Keratinocyte (primary cell): Measurements from ENCODE around the gene NLGN1. TPM values are rescaled to one million over a fixed set of nuclear protein-coding genes. Genes with fewer than 3 reads are reported as not detected.

Source experiments
- DNase-seq: peaks from one replicate; pipeline ENCODE4 v3.0.0-alpha.2; 2011; ENCODE audit warnings: low read depth, missing footprints, low spot score
- FAIRE-seq: peaks from 2 replicates; lab custom pipeline; 2011; peaks lifted over from hg19 to GRCh38; lab: Jason Lieb, UNC
- H2AFZ ChIP-seq: 2 replicates; pipeline ENCODE4 v1.6.0; 2012; ENCODE audit warnings: low read length, control low read depth, inconsistent platforms; ENCODE audit not compliant: control insufficient read depth
- H3K27ac ChIP-seq: 2 replicates; pipeline ENCODE4 v1.5.1; 2011; ENCODE audit warnings: low read length; ENCODE audit not compliant: control insufficient read depth, insufficient read depth
- H3K27me3 ChIP-seq: 3 replicates; pipeline ENCODE4 v1.6.0; 2011; ENCODE audit warnings: low read length; ENCODE audit not compliant: control insufficient read depth, insufficient read depth; ENCODE audit errors: extremely low read depth
- H3K36me3 ChIP-seq, 2 experiments: 2 replicates in 1 of 2; 3 replicates in 1 of 2; pipeline ENCODE4 v1.5.1; 2011; ENCODE audit warnings: low read length in 2 of 2, mild to moderate bottlenecking in 1 of 2; ENCODE audit not compliant: control insufficient read depth in 2 of 2, insufficient read depth in 2 of 2; ENCODE audit errors: extremely low read depth in 1 of 2
- H3K4me1 ChIP-seq: 3 replicates; pipeline ENCODE4 v1.5.1; 2011; ENCODE audit warnings: low read length; ENCODE audit not compliant: control insufficient read depth, insufficient read depth; ENCODE audit errors: extremely low read depth
- H3K4me2 ChIP-seq: 3 replicates; pipeline ENCODE4 v1.6.0; 2011; ENCODE audit warnings: low read depth, low read length; ENCODE audit not compliant: control insufficient read depth, insufficient read depth; ENCODE audit errors: extremely low read depth
- H3K4me3 ChIP-seq, 3 experiments: fragments of 200-600 bp in 1 of 3; sonication (generic) in 1 of 3; 2 replicates in 2 of 3; 3 replicates in 1 of 3; pipeline ENCODE4 v1.5.1; 2011 to 2016; ENCODE audit warnings: low read length in 3 of 3, mild to moderate bottlenecking in 3 of 3, control low read depth in 2 of 3, inconsistent platforms in 1 of 3, low read depth in 1 of 3, mixed read lengths in 1 of 3, mixed run types in 1 of 3, moderate library complexity in 1 of 3; ENCODE audit not compliant: control insufficient read depth in 2 of 3, insufficient read depth in 2 of 3; ENCODE audit errors: extremely low read depth in 1 of 3
- H3K79me2 ChIP-seq: 2 replicates; pipeline ENCODE4 v1.6.0; 2012; ENCODE audit warnings: low read length; ENCODE audit not compliant: control insufficient read depth, insufficient read depth
- H3K9ac ChIP-seq: 3 replicates; pipeline ENCODE4 v1.6.0; 2011; ENCODE audit warnings: low read length; ENCODE audit not compliant: control insufficient read depth, insufficient read depth; ENCODE audit errors: extremely low read depth
- H3K9me1 ChIP-seq: 3 replicates; pipeline ENCODE4 v1.6.0; 2011; ENCODE audit warnings: low read length; ENCODE audit not compliant: control insufficient read depth, insufficient read depth; ENCODE audit errors: extremely low read depth
- H3K9me3 ChIP-seq: 2 replicates; pipeline ENCODE4 v1.5.1; 2012; ENCODE audit warnings: low read depth, low read length; ENCODE audit not compliant: control insufficient read depth
- H4K20me1 ChIP-seq: 3 replicates; pipeline ENCODE4 v1.6.0; 2011; ENCODE audit warnings: low read length; ENCODE audit not compliant: control insufficient read depth, insufficient read depth; ENCODE audit errors: extremely low read depth
- EZH2 ChIP-seq: IDR thresholded peaks from one replicate; pipeline ENCODE4 v1.6.1; 2012; ENCODE audit warnings: inconsistent platforms, mild to moderate bottlenecking, low read length, moderate library complexity
- dilution Hi-C: fragments of 300-500 bp; cut with MboI; formaldehyde crosslinking; loops from one replicate; pipeline ENCODE4 v1.7.0; 2020; ENCODE audit warnings: low sequenced_read_pairs; ENCODE audit not compliant: extremely low pct_ligation_motif_present
- polyA plus RNA-seq, 5 experiments: library from polyadenylated mRNA; depleted of rRNA in 3 of 5; stranded (reverse) in 3 of 5; stranded (forward) in 1 of 5; unstranded in 1 of 5; fragments of >200 nt; gene quantifications; 1 replicate in 1 of 5; 2 replicates in 3 of 5; 3 replicates in 1 of 5; pipeline versions ENCODE4 v1.2.1 to v1.2.3, GENCODE V29; 2011 to 2012; ENCODE audit warnings: missing spikeins in 2 of 5, low read depth in 1 of 5, low replicate concordance in 1 of 5
- TF ChIP-seq, protein P1 (sequence below), 3 experiments: IDR thresholded peaks in 1 of 3; conservative IDR thresholded peaks in 1 of 3; optimal IDR thresholded peaks in 1 of 3; 2 replicates in 2 of 3; 3 replicates in 1 of 3; pipeline versions ENCODE3 to v1.5.1; 2011; ENCODE audit warnings: low read length in 3 of 3, mild to moderate bottlenecking in 3 of 3, moderate library complexity in 2 of 3, control low read depth in 1 of 3, inconsistent platforms in 1 of 3; ENCODE audit not compliant: insufficient read depth in 2 of 3; ENCODE audit errors: extremely low read depth in 1 of 3

The NLGN1 gene
- polyA plus RNA-seq, 1 donor (not counting 4 experiments of a cell fraction or from before 2014, with no cell fraction given) = not detected

DNA sequence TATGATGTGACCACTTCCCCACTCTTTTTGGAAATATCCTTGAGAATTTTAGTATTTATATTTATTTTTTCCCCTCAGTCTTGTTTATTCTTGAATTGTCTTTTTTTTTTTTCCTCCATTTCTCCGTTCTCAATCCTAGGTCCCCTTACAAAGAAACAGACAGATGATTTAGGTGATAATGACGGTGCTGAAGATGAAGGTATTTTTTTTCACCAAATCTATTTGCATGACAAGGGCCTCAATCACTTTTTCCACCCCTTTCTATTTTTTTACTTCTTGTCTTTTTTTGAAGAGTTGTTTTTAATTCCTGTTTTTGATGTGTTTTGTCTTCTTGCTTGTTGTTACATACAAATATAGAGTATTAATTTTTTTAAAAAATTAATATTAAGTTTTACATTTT is 402.6 kb downstream of the NLGN1 start:
- TF ChIP-seq, protein P1, sequence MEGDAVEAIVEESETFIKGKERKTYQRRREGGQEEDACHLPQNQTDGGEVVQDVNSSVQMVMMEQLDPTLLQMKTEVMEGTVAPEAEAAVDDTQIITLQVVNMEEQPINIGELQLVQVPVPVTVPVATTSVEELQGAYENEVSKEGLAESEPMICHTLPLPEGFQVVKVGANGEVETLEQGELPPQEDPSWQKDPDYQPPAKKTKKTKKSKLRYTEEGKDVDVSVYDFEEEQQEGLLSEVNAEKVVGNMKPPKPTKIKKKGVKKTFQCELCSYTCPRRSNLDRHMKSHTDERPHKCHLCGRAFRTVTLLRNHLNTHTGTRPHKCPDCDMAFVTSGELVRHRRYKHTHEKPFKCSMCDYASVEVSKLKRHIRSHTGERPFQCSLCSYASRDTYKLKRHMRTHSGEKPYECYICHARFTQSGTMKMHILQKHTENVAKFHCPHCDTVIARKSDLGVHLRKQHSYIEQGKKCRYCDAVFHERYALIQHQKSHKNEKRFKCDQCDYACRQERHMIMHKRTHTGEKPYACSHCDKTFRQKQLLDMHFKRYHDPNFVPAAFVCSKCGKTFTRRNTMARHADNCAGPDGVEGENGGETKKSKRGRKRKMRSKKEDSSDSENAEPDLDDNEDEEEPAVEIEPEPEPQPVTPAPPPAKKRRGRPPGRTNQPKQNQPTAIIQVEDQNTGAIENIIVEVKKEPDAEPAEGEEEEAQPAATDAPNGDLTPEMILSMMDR (optimal IDR thresholded peaks at IDR 0.05 in 1 of 3, IDR thresholded peaks at IDR 0.05 in 1 of 3, conservative IDR thresholded peaks at IDR 0.05 in 1 of 3; ENCODE audit: extremely low read depth in 1 of 3, insufficient read depth in 2 of 3, low read length in 3 of 3) = no peak
- TF ChIP-seq EZH2 = no peak
- dilution Hi-C loops = no loop called here

DNA sequence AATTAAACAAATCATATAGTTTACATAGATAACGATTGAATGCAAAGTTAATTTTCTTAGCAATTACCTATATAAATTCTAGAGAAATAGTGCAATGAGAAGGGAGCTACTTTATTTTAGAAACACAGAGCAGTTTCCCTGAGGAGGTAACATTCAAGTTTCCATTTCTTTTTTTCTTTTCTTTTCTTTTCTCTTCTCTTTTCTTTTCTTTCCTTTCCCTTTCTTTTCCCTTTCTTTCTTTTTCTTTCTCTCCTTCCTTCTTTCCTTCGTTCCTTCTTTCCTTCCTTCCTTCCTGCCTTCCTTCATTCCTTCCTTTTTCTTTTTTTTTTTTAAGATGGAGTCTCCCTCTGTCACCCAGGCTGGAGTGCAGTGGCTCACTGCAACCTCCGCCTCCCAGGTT is 417.3 kb downstream of the NLGN1 start:
- DNase-seq (no peak), FAIRE-seq (no peak)
- no peak overlapping the region for H2AFZ ChIP-seq
- H4K20me1 ChIP-seq = no peaks in the 10 kb centered on the region
- H3K36me3 ChIP-seq = no peaks in the 10 kb centered on the region
- no peak overlapping the region for H3K27ac ChIP-seq
- no peaks in the 10 kb centered on the region for H3K4me1 ChIP-seq
- no peak overlapping the region for H3K4me2 ChIP-seq
- no peak overlapping the region for H3K4me3 ChIP-seq
- H3K9ac ChIP-seq = no peak overlapping the region
- H3K27me3 ChIP-seq = no peaks in the 10 kb centered on the region
- no peaks in the 10 kb centered on the region for H3K9me1 ChIP-seq
- TF ChIP-seq EZH2 = no peak
- TF ChIP-seq, protein P1 (optimal IDR thresholded peaks at IDR 0.05 in 1 of 3, IDR thresholded peaks at IDR 0.05 in 1 of 3, conservative IDR thresholded peaks at IDR 0.05 in 1 of 3; ENCODE audit: extremely low read depth in 1 of 3, insufficient read depth in 2 of 3, low read length in 3 of 3) = no peak
- no peaks in the 10 kb centered on the region for H3K79me2 ChIP-seq
- no peaks in the 10 kb centered on the region for H3K9me3 ChIP-seq
- dilution Hi-C loops = no loop called here

More for the DNA sequence above, 402.6 kb downstream of the NLGN1 start:
- FAIRE-seq (no peak), DNase-seq (no peak)
- no peaks in the 10 kb centered on the region for H3K36me3 ChIP-seq
- H3K4me3 ChIP-seq = no peak overlapping the region
- H3K4me2 ChIP-seq = no peak overlapping the region
- H3K4me1 ChIP-seq = no peaks in the 10 kb centered on the region
- no peaks in the 10 kb centered on the region for H3K9me3 ChIP-seq
- H3K27me3 ChIP-seq = no peaks in the 10 kb centered on the region
- no peak overlapping the region for H2AFZ ChIP-seq
- H3K9me1 ChIP-seq = no peaks in the 10 kb centered on the region
- no peak overlapping the region for H3K9ac ChIP-seq
- no peaks in the 10 kb centered on the region for H4K20me1 ChIP-seq
- no peak overlapping the region for H3K27ac ChIP-seq
- no peaks in the 10 kb centered on the region for H3K79me2 ChIP-seq
